ENCODE data around the gene MYO16.

The MYO16 gene

DNA sequence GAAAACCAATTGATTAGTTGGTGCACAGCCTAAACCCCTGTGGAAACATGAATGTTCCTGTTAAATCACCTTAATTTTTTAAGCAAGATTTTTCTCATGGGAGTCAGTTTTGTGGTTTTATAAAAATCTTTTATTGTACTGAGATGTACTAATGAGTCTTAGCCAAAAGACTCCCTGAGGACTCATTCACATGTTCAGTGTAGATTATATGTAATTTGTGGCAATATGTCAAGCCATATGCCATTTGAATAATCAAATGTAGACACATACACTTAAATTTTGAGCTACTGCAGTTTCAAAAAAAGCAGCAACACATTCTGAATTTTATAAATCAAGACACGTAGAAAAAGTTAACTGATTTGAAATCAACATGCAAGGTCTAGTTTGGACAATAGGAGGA lies 395.2 kb downstream of the MYO16 start:
- TF ChIP-seq GATA3 (IDR thresholded peaks at IDR 0.05; ENCODE audit: low read depth, low read length) (no peak), GATA2 (IDR thresholded peaks at IDR 0.05; ENCODE audit: low read depth, low read length) (no peak)

GRCh38 chr13:109026266-109026665 lies 396.9 kb downstream of the MYO16 start:
- no peak for TF ChIP-seq GATA2 (IDR thresholded peaks at IDR 0.05; ENCODE audit: low read depth, low read length)
- no peak for TF ChIP-seq GATA3 (IDR thresholded peaks at IDR 0.05; ENCODE audit: low read depth, low read length)

GRCh38 chr13:109028624-109029023 lies 399.2 kb downstream of the MYO16 start:
- TF ChIP-seq GATA3 (IDR thresholded peaks at IDR 0.05; ENCODE audit: low read depth, low read length) (no peak), GATA2 (IDR thresholded peaks at IDR 0.05; ENCODE audit: low read depth, low read length) (no peak)

DNA sequence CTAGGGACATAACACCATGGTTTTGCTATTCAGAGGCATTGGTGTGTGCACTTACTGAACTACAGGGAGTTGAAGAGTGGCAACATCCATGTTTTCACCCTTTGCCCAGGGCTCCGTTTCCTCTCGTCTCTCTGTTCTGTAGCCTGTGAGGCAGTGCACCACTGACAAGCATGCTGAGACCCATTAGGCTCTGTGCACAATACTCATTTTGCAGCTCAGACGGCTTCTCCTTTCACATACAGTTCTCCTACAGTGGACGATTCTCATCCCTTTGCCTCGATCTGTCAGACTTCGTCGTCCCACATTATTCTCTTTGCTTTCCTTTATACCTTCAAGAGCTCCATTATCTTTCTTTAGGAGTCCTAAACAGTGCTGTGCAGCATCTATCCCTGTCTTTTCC lies 403.7 kb downstream of the MYO16 start:
- TF ChIP-seq GATA3 (IDR thresholded peaks at IDR 0.05; ENCODE audit: low read depth, low read length) (no peak), GATA2 (IDR thresholded peaks at IDR 0.05; ENCODE audit: low read depth, low read length) (no peak)

DNA sequence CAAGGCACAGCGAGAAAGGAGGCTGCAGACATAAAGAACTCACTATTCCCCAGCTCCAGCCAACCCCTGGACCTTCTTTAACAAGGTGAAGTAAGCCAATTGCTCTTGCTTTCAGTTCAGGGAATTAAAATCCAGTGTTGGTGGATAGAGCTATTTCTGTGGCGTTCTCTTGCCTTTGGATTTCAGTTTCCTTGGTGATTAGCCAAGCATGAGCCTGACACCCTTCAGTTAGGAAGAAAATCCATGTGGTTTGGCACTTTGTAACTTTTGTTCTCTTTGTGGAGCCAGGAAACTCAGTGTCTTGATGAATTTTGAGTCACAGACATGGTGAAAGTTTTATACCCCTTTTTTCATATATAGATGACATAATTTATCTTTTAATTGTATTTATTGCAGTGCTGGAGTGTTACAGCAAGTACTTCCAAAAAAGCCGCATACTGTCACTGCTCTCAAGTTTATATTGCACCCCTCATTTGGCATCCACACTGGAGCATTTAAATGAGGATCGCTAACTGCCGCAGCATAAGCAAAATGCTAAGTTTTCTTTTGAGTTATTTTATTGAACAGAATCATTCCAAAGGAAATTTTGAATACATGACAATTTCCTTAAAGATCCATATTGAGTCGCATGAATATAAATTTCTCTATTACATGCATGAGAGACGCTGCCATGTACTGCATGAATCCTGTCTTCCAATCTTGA lies 406.8 kb downstream of the MYO16 start:
- TF ChIP-seq GATA2 (IDR thresholded peaks at IDR 0.05; ENCODE audit: low read depth, low read length) (no peak), GATA3 (IDR thresholded peaks at IDR 0.05; ENCODE audit: low read depth, low read length) (no peak)

DNA sequence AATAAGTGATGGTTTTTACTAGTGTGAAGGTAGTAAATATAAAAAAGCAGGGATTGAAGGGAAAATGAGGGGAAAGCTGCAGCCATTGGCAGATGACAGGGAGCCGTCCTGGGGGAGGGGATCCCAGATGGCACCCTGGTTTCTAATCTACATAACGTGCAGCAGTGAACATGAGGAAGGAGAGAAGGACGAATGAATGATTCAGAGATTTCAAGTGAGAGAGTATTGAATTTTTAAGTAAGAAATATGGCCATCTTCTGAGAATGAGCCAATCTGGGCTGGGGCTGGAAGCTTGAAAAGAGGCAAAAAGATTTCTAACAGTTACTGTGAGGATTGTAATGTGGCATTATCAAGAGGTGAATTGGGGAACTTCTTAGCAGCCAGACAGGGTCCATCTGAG lies 414.2 kb downstream of the MYO16 start:
- TF ChIP-seq GATA2 (IDR thresholded peaks at IDR 0.05; ENCODE audit: low read depth, low read length) (no peak), GATA3 (IDR thresholded peaks at IDR 0.05; ENCODE audit: low read depth, low read length) (no peak)

DNA sequence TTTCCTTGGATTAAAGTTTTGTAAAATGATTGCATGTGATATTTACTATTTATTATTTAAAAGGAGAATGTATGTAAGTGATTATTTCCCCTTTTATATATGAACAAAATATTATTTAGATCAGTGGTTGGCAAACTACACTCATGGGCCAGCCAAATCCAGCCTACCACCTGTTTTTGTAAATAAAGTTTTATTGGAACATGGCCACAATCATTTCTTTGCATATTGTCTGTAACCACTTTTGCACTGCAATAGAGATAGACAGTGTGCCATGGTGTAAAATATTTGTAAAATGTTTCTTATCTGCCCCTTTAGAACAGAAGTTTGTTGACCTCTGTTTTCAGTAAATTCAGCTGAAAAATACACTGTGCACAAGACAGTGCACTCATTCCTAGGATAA lies 426.4 kb downstream of the MYO16 start:
- TF ChIP-seq GATA3 (IDR thresholded peaks at IDR 0.05; ENCODE audit: low read depth, low read length) (no peak), GATA2 (IDR thresholded peaks at IDR 0.05; ENCODE audit: low read depth, low read length) (no peak)

- TF ChIP-seq GATA2 (IDR thresholded peaks at IDR 0.05; ENCODE audit: low read depth, low read length), result no peak
- TF ChIP-seq GATA3 (IDR thresholded peaks at IDR 0.05; ENCODE audit: low read depth, low read length), result no peak
Measured at GRCh38 chr13:109058087-109058486, 428.7 kb downstream of the MYO16 start.

- TF ChIP-seq GATA3 (IDR thresholded peaks at IDR 0.05; ENCODE audit: low read depth, low read length), result no peak
- TF ChIP-seq GATA2 (IDR thresholded peaks at IDR 0.05; ENCODE audit: low read depth, low read length), result no peak
Measured at GRCh38 chr13:109072505-109072904, 443.1 kb downstream of the MYO16 start.

DNA sequence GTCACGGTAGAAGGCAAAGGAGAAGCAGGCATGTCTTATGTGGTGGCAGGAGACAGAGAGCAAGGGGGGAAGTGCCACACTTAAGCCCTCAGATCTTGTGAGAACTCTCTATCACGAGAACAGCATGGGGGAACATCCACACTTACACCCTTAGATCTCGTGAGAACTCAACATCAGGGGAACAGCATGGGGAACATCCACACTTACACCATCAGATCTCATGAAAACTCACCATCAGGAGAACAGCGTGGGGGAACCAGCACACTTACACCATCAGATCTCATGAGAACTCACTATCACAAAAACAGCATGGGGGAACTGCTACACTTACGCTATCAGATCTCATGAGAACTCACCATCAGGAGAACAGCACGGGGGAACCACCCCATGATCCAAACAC lies 445.0 kb downstream of the MYO16 start:
- TF ChIP-seq GATA3 (IDR thresholded peaks at IDR 0.05; ENCODE audit: low read depth, low read length) (no peak), GATA2 (IDR thresholded peaks at IDR 0.05; ENCODE audit: low read depth, low read length) (no peak)

GRCh38 chr13:109074853-109075252 lies 445.4 kb downstream of the MYO16 start:
- no peak for TF ChIP-seq GATA2 (IDR thresholded peaks at IDR 0.05; ENCODE audit: low read depth, low read length)
- TF ChIP-seq GATA3 (IDR thresholded peaks at IDR 0.05; ENCODE audit: low read depth, low read length), result no peak

DNA sequence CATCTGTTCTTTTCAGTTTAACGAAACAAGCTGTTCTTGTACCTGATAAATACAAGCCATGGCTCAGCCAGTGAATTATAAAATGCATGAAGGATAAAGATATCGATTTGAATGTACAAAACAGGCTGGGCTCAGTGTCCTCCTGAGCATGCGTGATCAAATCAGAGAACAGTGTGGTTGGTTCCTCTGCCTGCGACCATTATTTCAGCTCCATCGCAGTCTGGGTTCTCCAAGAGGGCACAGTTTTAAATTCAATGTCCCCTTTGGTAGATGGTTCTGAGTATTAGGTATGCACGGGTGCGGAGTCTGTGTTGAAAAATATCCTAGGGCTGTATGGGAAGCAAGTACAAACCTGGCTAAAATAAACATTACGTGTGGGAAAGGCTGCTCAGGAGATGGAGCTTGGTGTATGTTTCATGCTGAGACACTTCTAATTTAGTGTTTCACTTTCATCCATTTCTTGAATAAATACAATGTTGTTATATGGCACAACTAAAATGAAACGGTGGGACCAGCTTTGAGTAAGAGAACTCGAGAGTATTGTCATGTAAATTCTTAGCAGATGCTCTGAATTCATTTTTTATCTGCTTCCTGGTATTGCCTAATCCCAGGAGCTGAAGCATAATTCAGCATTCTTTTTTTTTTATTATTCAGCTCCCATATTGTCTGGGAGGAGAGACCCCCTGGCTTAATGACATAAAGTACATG lies 458.7 kb downstream of the MYO16 start:
- TF ChIP-seq GATA2 (IDR thresholded peaks at IDR 0.05; ENCODE audit: low read depth, low read length) (no peak), GATA3 (IDR thresholded peaks at IDR 0.05; ENCODE audit: low read depth, low read length) (no peak)

GRCh38 chr13:109088624-109088917 lies 459.2 kb downstream of the MYO16 start:
- TF ChIP-seq GATA2 (IDR thresholded peaks at IDR 0.05; ENCODE audit: low read depth, low read length) (no peak), GATA3 (IDR thresholded peaks at IDR 0.05; ENCODE audit: low read depth, low read length) (no peak)

- no peak for TF ChIP-seq GATA2 (IDR thresholded peaks at IDR 0.05; ENCODE audit: low read depth, low read length)
- no peak for TF ChIP-seq GATA3 (IDR thresholded peaks at IDR 0.05; ENCODE audit: low read depth, low read length)
Measured at GRCh38 chr13:109090796-109091195, 461.4 kb downstream of the MYO16 start.

DNA sequence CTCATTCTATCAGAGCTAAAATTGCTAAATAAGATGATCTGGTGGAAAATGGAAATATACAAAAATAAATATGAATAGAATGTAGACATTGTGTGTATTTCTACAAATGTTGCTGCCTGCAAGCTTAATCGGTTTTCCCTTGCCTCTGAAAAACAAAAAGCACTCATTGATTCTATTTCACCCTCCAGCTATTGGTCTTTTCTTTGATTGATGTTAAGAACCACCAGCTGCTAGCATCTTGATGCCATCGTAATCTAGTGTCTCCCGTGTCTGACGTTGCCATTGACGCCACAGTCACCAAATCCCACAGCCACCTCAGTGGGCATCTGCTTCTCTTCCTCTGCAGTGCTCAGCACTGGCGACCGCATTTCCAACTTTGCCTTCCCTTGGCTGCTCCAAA lies 461.8 kb downstream of the MYO16 start:
- TF ChIP-seq GATA2 (IDR thresholded peaks at IDR 0.05; ENCODE audit: low read depth, low read length), result no peak
- no peak for TF ChIP-seq GATA3 (IDR thresholded peaks at IDR 0.05; ENCODE audit: low read depth, low read length)
